GM12873 (cell line): ENCODE results near the gene ADO.

Experiments
- CTCF ChIP-seq: IDR thresholded peaks from 2 replicates; pipeline ENCODE4 v1.5.1; 2012; ENCODE audit warnings: low read depth, mild to moderate bottlenecking, moderate library complexity, low read length, control low read depth; ENCODE audit not compliant: insufficient read depth; ENCODE audit errors: missing control alignments

The ADO gene

GRCh38 chr10:62796896-62797295 lies 7.6 kb upstream of the ADO start:
- no peak for TF ChIP-seq CTCF

- TF ChIP-seq CTCF = no peak
Measured at GRCh38 chr10:62801871-62802270, 2.6 kb upstream of the ADO start.

GRCh38 chr10:62803724-62804355 lies 680 bp upstream of the ADO start:
- TF ChIP-seq CTCF = no peak

- no peak for TF ChIP-seq CTCF
Measured at GRCh38 chr10:62805231-62806099, 945 bp downstream of the ADO start.

- no peak for TF ChIP-seq CTCF
Measured at GRCh38 chr10:62806251-62806650, 1.7 kb downstream of the ADO start.

DNA sequence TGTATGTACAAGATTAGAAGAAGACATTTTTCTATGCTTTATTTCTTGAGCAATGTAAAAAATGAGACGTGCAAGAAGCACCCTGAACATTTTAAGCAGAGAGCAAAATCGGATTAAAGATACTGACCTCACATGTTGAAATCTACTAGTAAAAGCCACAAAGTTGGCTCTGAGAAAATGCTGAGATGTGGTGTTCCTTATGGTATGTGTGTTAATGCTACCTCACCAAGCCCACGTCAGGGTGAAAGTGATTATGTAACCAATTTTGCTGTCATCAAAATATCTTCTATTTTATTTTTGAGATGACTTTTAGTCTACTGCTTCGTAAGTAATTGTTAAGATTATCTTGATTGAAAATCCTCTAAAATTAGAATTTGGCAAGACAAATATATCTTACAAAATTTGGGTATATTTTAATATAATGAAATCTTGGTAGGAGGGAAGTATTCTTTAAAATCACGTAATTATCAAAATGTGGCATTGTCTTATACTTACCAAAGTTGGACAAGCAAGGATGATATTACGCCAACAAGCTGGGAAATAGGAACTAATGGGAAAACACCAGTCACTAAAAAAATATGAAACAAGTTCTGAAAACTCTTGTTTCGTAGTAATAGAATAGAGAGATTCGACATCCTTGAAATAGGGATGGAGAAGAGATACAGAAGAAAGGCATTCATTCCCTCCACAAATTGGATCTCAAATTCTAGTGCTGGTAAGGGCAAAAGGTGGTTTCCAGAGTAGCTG lies 5.8 kb downstream of the ADO start:
- TF ChIP-seq CTCF = no peak
